ENCODE data around the gene EIF4G1. TPM values are rescaled to one million over a fixed set of nuclear protein-coding genes. Genes with fewer than 3 reads are reported as not detected.
A peak's percentile ranks its signal among the peaks of the same experiment; 100 is the strongest.

EIF4G1 gene
- total and polyA plus RNA-seq, 10 of the 15 experiments (the other 5 are each of a cell fraction or from before 2014, with no cell fraction given) = 5.7 to 462 (median 237) TPM

- TF ChIP-seq HSF1 (IDR thresholded peaks at IDR 0.05; ENCODE audit: low read depth, low read length) = no peak
- TF ChIP-seq SUPT20H (IDR thresholded peaks at IDR 0.05; ENCODE audit: borderline replicate concordance, control insufficient read depth, low read depth, low read length) = no peak
- TF ChIP-seq CREM (IDR thresholded peaks at IDR 0.05; ENCODE audit: low read depth) = no peak
- no peak for TF ChIP-seq REST (IDR thresholded peaks at IDR 0.05; ENCODE audit: low read depth, low read length)
- 0 out of 2 replicates have a peak, but pooled peaks have one; percentile 41 for TF ChIP-seq ZNF24 (IDR thresholded peaks at IDR 0.05)
- TF ChIP-seq BCL11A (IDR thresholded peaks at IDR 0.05; ENCODE audit: low read depth, low read length) = no peak
- TF ChIP-seq RAD51 (IDR thresholded peaks at IDR 0.05) = no peak
- no peak for TF ChIP-seq IRF4 (IDR thresholded peaks at IDR 0.05; ENCODE audit: low read depth, low read length)
- no peak for TF ChIP-seq SMARCA5 (IDR thresholded peaks at IDR 0.05)
- peak; percentile 81 for TF ChIP-seq GATAD2B (conservative IDR thresholded peaks at IDR 0.05; ENCODE audit: low read depth)
Observed at GRCh38 chr3:184314700-184315542, 515 bp downstream of the EIF4G1 start (continued).
